GM18951 (cell line): ENCODE results near the gene PTN.

Experiments
- POLR2A ChIP-seq: IDR thresholded peaks from 4 replicates; pipeline ENCODE4 v1.6.1; 2011; ENCODE audit warnings: mild to moderate bottlenecking; ENCODE audit not compliant: insufficient read length, insufficient read depth; ENCODE audit errors: extremely low read depth
- in situ Hi-C: fragments of 300-500 bp; cut with MboI; formaldehyde crosslinking; loops from one replicate; pipeline ENCODE4 v1.12.0; 2022; ENCODE audit warnings: low sequenced_read_pairs, mixed read lengths, inconsistent platforms; ENCODE audit not compliant: unreplicated experiment

The PTN gene

GRCh38 chr7:137342828-137343261 lies 688 bp downstream of the PTN start:
- no peak for TF ChIP-seq POLR2A
- in situ Hi-C loops = no loop called here

- no peak for TF ChIP-seq POLR2A
- in situ Hi-C loops = no loop called here
Observed at GRCh38 chr7:137342265-137342664, 1.3 kb downstream of the PTN start.

GRCh38 chr7:137337902-137338301 lies 5.6 kb downstream of the PTN start:
- in situ Hi-C loops = no loop called here
- TF ChIP-seq POLR2A = no peak

- TF ChIP-seq POLR2A = no peak
Observed at GRCh38 chr7:137335814-137336213, 7.7 kb downstream of the PTN start.

GRCh38 chr7:137331378-137331777 lies 12.2 kb downstream of the PTN start:
- TF ChIP-seq POLR2A = no peak

More at GRCh38 chr7:137335814-137336213, 7.7 kb downstream of the PTN start:
- in situ Hi-C loops = no loop called here

GRCh38 chr7:137329411-137329810 lies 14.1 kb downstream of the PTN start:
- in situ Hi-C loops = no loop called here
- TF ChIP-seq POLR2A = no peak

More at GRCh38 chr7:137331378-137331777, 12.2 kb downstream of the PTN start:
- in situ Hi-C loops = no loop called here

GRCh38 chr7:137328373-137329120 lies 15.0 kb downstream of the PTN start:
- no peak for TF ChIP-seq POLR2A
- in situ Hi-C loops = no loop called here

- in situ Hi-C loops = no loop called here
- TF ChIP-seq POLR2A = no peak
Observed at GRCh38 chr7:137325927-137326326, 17.6 kb downstream of the PTN start.

GRCh38 chr7:137324796-137325696 lies 18.5 kb downstream of the PTN start:
- in situ Hi-C loops = no loop called here

GRCh38 chr7:137316648-137317353 lies 26.7 kb downstream of the PTN start:
- TF ChIP-seq POLR2A = no peak
- in situ Hi-C loops = no loop called here

More at GRCh38 chr7:137324796-137325696, 18.5 kb downstream of the PTN start:
- no peak for TF ChIP-seq POLR2A

GRCh38 chr7:137313201-137313600 lies 30.3 kb downstream of the PTN start:
- no peak for TF ChIP-seq POLR2A
- in situ Hi-C loops = no loop called here

GRCh38 chr7:137306748-137307147 lies 36.8 kb downstream of the PTN start:
- in situ Hi-C loops = no loop called here
- no peak for TF ChIP-seq POLR2A
